GM21360 (cell line): Measurements from ENCODE around the gene RNF157.

Experiments
- ATAC-seq: cut with Tn5 transposase; IDR thresholded peaks from one replicate; pipeline ENCODE4 v1.9.1; 2021; ENCODE audit warnings: mild to moderate bottlenecking, moderate library complexity; ENCODE audit not compliant: unreplicated experiment

Gene RNF157

GRCh38 chr17:76240461-76241203 is at the start of gene RNF157:
TSS of gene RNF157 (minus strand) at chr17:76240493. CDS start at chr17:76240240, 253 bp downstream.
- ATAC-seq: no peak

- no peak for ATAC-seq
Measured at GRCh38 chr17:76281573-76282371, 41.5 kb upstream of the RNF157 start.

GRCh38 chr17:76280650-76281049 is 40.4 kb upstream of the RNF157 start:
- ATAC-seq: no peak

- no peak for ATAC-seq
Measured at GRCh38 chr17:76279742-76280287, 39.5 kb upstream of the RNF157 start.

- no peak for ATAC-seq
Measured at GRCh38 chr17:76278952-76279741, 38.9 kb upstream of the RNF157 start.

- no peak for ATAC-seq
Measured at GRCh38 chr17:76278268-76278908, 38.1 kb upstream of the RNF157 start.

GRCh38 chr17:76277300-76278267 is 37.3 kb upstream of the RNF157 start:
- ATAC-seq: no peak

- ATAC-seq: no peak
Measured at GRCh38 chr17:76276461-76277299, 36.4 kb upstream of the RNF157 start.

- ATAC-seq: no peak
Measured at GRCh38 chr17:76276069-76276431, 35.8 kb upstream of the RNF157 start.

GRCh38 chr17:76275382-76276068 is 35.2 kb upstream of the RNF157 start:
- ATAC-seq: no peak

GRCh38 chr17:76274112-76274956 is 34.0 kb upstream of the RNF157 start:
- ATAC-seq: no peak

GRCh38 chr17:76273445-76274111 is 33.3 kb upstream of the RNF157 start:
- no peak for ATAC-seq

GRCh38 chr17:76272541-76273444 is 32.5 kb upstream of the RNF157 start:
- peak; percentile 19 for ATAC-seq

GRCh38 chr17:76271669-76272540 is 31.6 kb upstream of the RNF157 start:
- ATAC-seq: peak; percentile 37
